Kidney glomerular epithelial cell (primary cell): ENCODE data around the gene HEXA.

Source experiments
- DNase-seq: peaks from one replicate; lab custom pipeline; 2025; lab: John Stamatoyannopoulos, UW

The HEXA gene

GRCh38 chr15:72375501-72375845, 341 bp downstream of the HEXA start:
- DNase-seq = no peak

GRCh38 chr15:72372361-72372760, 3.5 kb downstream of the HEXA start:
- no peak for DNase-seq

- DNase-seq = peak; percentile 28
Measured at GRCh38 chr15:72369964-72370363, 5.8 kb downstream of the HEXA start.

- no peak for DNase-seq
Measured at GRCh38 chr15:72368899-72369298, 6.9 kb downstream of the HEXA start.

GRCh38 chr15:72368325-72368724, 7.5 kb downstream of the HEXA start:
- no peak for DNase-seq

- no peak for DNase-seq
Measured at GRCh38 chr15:72365844-72366243, 10.0 kb downstream of the HEXA start.

GRCh38 chr15:72361176-72361575, 14.6 kb downstream of the HEXA start:
- no peak for DNase-seq

GRCh38 chr15:72358650-72359171, 17.1 kb downstream of the HEXA start:
- peak; percentile 47 for DNase-seq

- no peak for DNase-seq
Measured at GRCh38 chr15:72358121-72358520, 17.7 kb downstream of the HEXA start.

GRCh38 chr15:72354496-72354895, 21.3 kb downstream of the HEXA start:
- DNase-seq = no peak

- DNase-seq = no peak
Measured at GRCh38 chr15:72353266-72353665, 22.5 kb downstream of the HEXA start.

GRCh38 chr15:72345806-72346205, 30.0 kb downstream of the HEXA start:
- no peak for DNase-seq

- DNase-seq = no peak
Measured at GRCh38 chr15:72345280-72345679, 30.5 kb downstream of the HEXA start.

GRCh38 chr15:72344602-72345001, 31.2 kb downstream of the HEXA start:
- DNase-seq = no peak

GRCh38 chr15:72342385-72342784, 33.4 kb downstream of the HEXA start:
- peak; percentile 13 for DNase-seq

GRCh38 chr15:72341361-72341760, 34.5 kb downstream of the HEXA start:
- no peak for DNase-seq

- no peak for DNase-seq
Measured at GRCh38 chr15:72340366-72340765, 35.4 kb downstream of the HEXA start.

GRCh38 chr15:72339777-72340177, 36.0 kb downstream of the HEXA start:
- peak; percentile 92 for DNase-seq

GRCh38 chr15:72338617-72339321, 37.0 kb downstream of the HEXA start:
- DNase-seq = no peak

GRCh38 chr15:72338148-72338547, 37.7 kb downstream of the HEXA start:
- DNase-seq = no peak

GRCh38 chr15:72334842-72335241, 41.0 kb downstream of the HEXA start:
- no peak for DNase-seq

- no peak for DNase-seq
Measured at GRCh38 chr15:72331021-72331420, 44.8 kb downstream of the HEXA start.

GRCh38 chr15:72323752-72324151, 52.1 kb downstream of the HEXA start:
- no peak for DNase-seq

GRCh38 chr15:72319985-72320671, 55.7 kb downstream of the HEXA start, which contains the start of gene CELF6:
TSS of gene CELF6 (minus strand) at chr15:72320157. CDS start at chr15:72319874, 283 bp downstream.
- DNase-seq = peak; percentile 62
